GOT3 (cell line): Measurements from ENCODE around the gene NME3.

Experiments used
- DNase-seq: peaks from one replicate; lab custom pipeline; 2025; ENCODE audit warnings: mixed read lengths; lab: John Stamatoyannopoulos, UW

The NME3 gene

GRCh38 chr16:1724491-1724890 is 46.9 kb downstream of the NME3 start:
- DNase-seq = no peak

- DNase-seq = no peak
These were observed 47.7 kb downstream of the NME3 start for GRCh38 chr16:1723450-1724147.

- no peak for DNase-seq
These were observed 50.0 kb downstream of the NME3 start for GRCh38 chr16:1721372-1721771.
